H1 (cell line): Measurements from ENCODE around the gene LARP1. TPM values are rescaled to one million over a fixed set of nuclear protein-coding genes. Genes with fewer than 3 reads are reported as not detected.

ENCODE experiments used
- CTBP2 ChIP-seq: IDR thresholded peaks from 2 replicates; pipeline ENCODE4 v1.7.0; 2011; ENCODE audit warnings: borderline replicate concordance, mild to moderate bottlenecking, moderate library complexity, mixed read lengths, low read length; ENCODE audit not compliant: insufficient read depth, insufficient read length
- GTF2F1 ChIP-seq: IDR thresholded peaks from 2 replicates; pipeline ENCODE4 v1.6.1; 2012; ENCODE audit warnings: low read depth, low read length, improper control_type of control experiment, borderline replicate concordance
- JUN ChIP-seq: IDR thresholded peaks from 2 replicates; pipeline ENCODE4 v1.6.1; 2011; ENCODE audit warnings: low read depth, mild to moderate bottlenecking, improper control_type of control experiment, low read length
- KDM4A ChIP-seq: IDR thresholded peaks from one replicate; pipeline ENCODE4 v1.7.1; 2012; ENCODE audit warnings: low read depth, mild to moderate bottlenecking, moderate library complexity, low read length, inconsistent platforms; ENCODE audit not compliant: severe bottlenecking
- NRF1 ChIP-seq: IDR thresholded peaks from 2 replicates; pipeline ENCODE4 v1.6.1; 2011; ENCODE audit warnings: mild to moderate bottlenecking, low read depth, low read length, improper control_type of control experiment
- RAD21 ChIP-seq, 2 experiments: IDR thresholded peaks in 1 of 2; conservative IDR thresholded peaks in 1 of 2; 2 replicates each; pipeline ENCODE4 v1.6.1; 2011; ENCODE audit warnings: low read depth in 2 of 2, low read length in 2 of 2, improper control_type of control experiment in 1 of 2, inconsistent platforms in 1 of 2, mild to moderate bottlenecking in 1 of 2, moderate library complexity in 1 of 2
- TBP ChIP-seq: IDR thresholded peaks from 2 replicates; pipeline ENCODE4 v1.6.1; 2011; ENCODE audit warnings: low read depth, low read length, improper control_type of control experiment
- TCF12 ChIP-seq: IDR thresholded peaks from 2 replicates; pipeline ENCODE4 v1.6.1; 2011; ENCODE audit warnings: low read depth, mild to moderate bottlenecking, low read length
- polyA plus RNA-seq, 7 experiments: library from polyadenylated mRNA; depleted of rRNA in 3 of 7; stranded (reverse) in 5 of 7; unstranded in 2 of 7; fragments of >200 nt in 5 of 7; fragments of 200-250 nt in 2 of 7; gene quantifications; 1 replicate in 5 of 7; 2 replicates in 1 of 7; 4 replicates in 1 of 7; pipeline versions ENCODE4 v1.2.1 to v1.2.3, GENCODE V29; 2011 to 2013; ENCODE audit warnings: missing spikeins in 2 of 7, mixed read lengths in 2 of 7
- total RNA-seq: library from RNA; stranded (reverse); fragmentation: NEBNext Ultra II Directional; extraction: Animal tissue kit (Norgen Biotek cat#: 25700); gene quantifications from 2 replicates; pipeline ENCODE4 v1.2.1, GENCODE V29; 2021
- TF ChIP-seq, protein P1 (sequence below): fragments of 300-600 bp; sonication (generic); IDR thresholded peaks from 2 replicates; pipeline ENCODE4 v1.7.1; 2012; ENCODE audit warnings: low read length, moderate library complexity, mild to moderate bottlenecking, inconsistent platforms; ENCODE audit not compliant: insufficient replicate concordance
- TF ChIP-seq, protein P2 (sequence below): IDR thresholded peaks from 2 replicates; pipeline ENCODE4 v1.6.1; 2011; ENCODE audit warnings: low read depth, mild to moderate bottlenecking, low read length; ENCODE audit not compliant: insufficient read depth

The LARP1 gene
- total and polyA plus RNA-seq, 2 of the 8 experiments (the other 6 are each of a cell fraction or from before 2014, with no cell fraction given): 106 to 422 TPM

DNA sequence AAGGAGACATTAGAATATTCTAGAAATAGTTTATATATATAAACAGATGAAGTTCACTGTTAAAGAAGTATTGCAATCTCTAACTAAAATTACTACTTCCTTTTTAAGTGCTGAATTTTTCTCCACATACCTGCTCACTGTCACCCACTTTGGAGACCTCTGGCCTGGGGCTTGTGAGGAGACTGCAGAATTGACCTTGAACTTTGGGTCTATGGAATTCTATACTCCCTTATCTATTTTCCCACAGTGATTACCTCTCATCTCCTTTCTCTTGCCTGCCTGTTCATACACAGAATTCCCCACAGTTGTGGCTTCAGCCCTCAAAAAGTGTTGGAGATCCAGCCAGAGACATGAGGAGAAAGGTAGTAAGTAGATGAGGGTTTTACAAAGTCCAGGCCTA lies 45.4 kb downstream of the LARP1 start (continued):
- TF ChIP-seq, protein P1, sequence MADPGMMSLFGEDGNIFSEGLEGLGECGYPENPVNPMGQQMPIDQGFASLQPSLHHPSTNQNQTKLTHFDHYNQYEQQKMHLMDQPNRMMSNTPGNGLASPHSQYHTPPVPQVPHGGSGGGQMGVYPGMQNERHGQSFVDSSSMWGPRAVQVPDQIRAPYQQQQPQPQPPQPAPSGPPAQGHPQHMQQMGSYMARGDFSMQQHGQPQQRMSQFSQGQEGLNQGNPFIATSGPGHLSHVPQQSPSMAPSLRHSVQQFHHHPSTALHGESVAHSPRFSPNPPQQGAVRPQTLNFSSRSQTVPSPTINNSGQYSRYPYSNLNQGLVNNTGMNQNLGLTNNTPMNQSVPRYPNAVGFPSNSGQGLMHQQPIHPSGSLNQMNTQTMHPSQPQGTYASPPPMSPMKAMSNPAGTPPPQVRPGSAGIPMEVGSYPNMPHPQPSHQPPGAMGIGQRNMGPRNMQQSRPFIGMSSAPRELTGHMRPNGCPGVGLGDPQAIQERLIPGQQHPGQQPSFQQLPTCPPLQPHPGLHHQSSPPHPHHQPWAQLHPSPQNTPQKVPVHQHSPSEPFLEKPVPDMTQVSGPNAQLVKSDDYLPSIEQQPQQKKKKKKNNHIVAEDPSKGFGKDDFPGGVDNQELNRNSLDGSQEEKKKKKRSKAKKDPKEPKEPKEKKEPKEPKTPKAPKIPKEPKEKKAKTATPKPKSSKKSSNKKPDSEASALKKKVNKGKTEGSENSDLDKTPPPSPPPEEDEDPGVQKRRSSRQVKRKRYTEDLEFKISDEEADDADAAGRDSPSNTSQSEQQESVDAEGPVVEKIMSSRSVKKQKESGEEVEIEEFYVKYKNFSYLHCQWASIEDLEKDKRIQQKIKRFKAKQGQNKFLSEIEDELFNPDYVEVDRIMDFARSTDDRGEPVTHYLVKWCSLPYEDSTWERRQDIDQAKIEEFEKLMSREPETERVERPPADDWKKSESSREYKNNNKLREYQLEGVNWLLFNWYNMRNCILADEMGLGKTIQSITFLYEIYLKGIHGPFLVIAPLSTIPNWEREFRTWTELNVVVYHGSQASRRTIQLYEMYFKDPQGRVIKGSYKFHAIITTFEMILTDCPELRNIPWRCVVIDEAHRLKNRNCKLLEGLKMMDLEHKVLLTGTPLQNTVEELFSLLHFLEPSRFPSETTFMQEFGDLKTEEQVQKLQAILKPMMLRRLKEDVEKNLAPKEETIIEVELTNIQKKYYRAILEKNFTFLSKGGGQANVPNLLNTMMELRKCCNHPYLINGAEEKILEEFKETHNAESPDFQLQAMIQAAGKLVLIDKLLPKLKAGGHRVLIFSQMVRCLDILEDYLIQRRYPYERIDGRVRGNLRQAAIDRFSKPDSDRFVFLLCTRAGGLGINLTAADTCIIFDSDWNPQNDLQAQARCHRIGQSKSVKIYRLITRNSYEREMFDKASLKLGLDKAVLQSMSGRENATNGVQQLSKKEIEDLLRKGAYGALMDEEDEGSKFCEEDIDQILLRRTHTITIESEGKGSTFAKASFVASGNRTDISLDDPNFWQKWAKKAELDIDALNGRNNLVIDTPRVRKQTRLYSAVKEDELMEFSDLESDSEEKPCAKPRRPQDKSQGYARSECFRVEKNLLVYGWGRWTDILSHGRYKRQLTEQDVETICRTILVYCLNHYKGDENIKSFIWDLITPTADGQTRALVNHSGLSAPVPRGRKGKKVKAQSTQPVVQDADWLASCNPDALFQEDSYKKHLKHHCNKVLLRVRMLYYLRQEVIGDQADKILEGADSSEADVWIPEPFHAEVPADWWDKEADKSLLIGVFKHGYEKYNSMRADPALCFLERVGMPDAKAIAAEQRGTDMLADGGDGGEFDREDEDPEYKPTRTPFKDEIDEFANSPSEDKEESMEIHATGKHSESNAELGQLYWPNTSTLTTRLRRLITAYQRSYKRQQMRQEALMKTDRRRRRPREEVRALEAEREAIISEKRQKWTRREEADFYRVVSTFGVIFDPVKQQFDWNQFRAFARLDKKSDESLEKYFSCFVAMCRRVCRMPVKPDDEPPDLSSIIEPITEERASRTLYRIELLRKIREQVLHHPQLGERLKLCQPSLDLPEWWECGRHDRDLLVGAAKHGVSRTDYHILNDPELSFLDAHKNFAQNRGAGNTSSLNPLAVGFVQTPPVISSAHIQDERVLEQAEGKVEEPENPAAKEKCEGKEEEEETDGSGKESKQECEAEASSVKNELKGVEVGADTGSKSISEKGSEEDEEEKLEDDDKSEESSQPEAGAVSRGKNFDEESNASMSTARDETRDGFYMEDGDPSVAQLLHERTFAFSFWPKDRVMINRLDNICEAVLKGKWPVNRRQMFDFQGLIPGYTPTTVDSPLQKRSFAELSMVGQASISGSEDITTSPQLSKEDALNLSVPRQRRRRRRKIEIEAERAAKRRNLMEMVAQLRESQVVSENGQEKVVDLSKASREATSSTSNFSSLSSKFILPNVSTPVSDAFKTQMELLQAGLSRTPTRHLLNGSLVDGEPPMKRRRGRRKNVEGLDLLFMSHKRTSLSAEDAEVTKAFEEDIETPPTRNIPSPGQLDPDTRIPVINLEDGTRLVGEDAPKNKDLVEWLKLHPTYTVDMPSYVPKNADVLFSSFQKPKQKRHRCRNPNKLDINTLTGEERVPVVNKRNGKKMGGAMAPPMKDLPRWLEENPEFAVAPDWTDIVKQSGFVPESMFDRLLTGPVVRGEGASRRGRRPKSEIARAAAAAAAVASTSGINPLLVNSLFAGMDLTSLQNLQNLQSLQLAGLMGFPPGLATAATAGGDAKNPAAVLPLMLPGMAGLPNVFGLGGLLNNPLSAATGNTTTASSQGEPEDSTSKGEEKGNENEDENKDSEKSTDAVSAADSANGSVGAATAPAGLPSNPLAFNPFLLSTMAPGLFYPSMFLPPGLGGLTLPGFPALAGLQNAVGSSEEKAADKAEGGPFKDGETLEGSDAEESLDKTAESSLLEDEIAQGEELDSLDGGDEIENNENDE: no peak
- TF ChIP-seq TCF12 (no peak), TBP (no peak), KDM4A (no peak), CTBP2 (no peak), GTF2F1 (no peak), NRF1 (no peak), RAD21 (IDR thresholded peaks at IDR 0.05 in 1 of 2, conservative IDR thresholded peaks at IDR 0.05 in 1 of 2; ENCODE audit: low read depth in 2 of 2, low read length in 2 of 2) (no peak), JUN (no peak)
- TF ChIP-seq, protein P2, sequence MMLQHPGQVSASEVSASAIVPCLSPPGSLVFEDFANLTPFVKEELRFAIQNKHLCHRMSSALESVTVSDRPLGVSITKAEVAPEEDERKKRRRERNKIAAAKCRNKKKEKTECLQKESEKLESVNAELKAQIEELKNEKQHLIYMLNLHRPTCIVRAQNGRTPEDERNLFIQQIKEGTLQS: no peak
